Panc1 (cell line): Measurements from ENCODE around the gene PARP3. TPM values are rescaled to one million over a fixed set of nuclear protein-coding genes. Genes with fewer than 3 reads are reported as not detected.
A peak's percentile ranks its signal among the peaks of the same experiment; 100 is the strongest.

Experiments used
- ATAC-seq: fragments of 200-7000 bp; cut with Tn5 transposase; 2 replicates; pipeline ENCODE4 v1.9.1; 2020; ENCODE audit warnings: mild to moderate bottlenecking, moderate library complexity
- BruUV-seq: library from RNA; stranded (reverse); fragments of 400-500 nt; replicated peaks from 2 replicates; lab custom pipeline; 2021; lab: Mats Ljungman, UMichigan
- CTCF ChIA-PET: fragments of 300-600 bp; sonication (Branson Sonifier 250); formaldehyde crosslinking; loops from one replicate; lab custom pipeline; 2022; ENCODE audit warnings: antibody characterized with exemption; lab: Charles Lee
- POLR2A ChIA-PET: fragments of 300-600 bp; sonication (Branson Sonifier 250); formaldehyde crosslinking; loops from one replicate; lab custom pipeline; 2022; ENCODE audit warnings: antibody characterized with exemption; lab: Charles Lee
- DNase-seq: peaks from one replicate; pipeline ENCODE4 v3.0.0-alpha.2; 2010; ENCODE audit warnings: low read depth, low spot score
- H3K27ac ChIP-seq: 2 replicates; pipeline ENCODE4 v1.5.1; 2011; ENCODE audit warnings: mild to moderate bottlenecking, low read length, inconsistent platforms
- H3K27me3 ChIP-seq: fragments of 200-500 bp; sonication (Bioruptor generic); 2 replicates; pipeline ENCODE4 v1.6.0; 2014; ENCODE audit warnings: low read length, inconsistent platforms; ENCODE audit not compliant: control insufficient read depth, insufficient read depth
- H3K36me3 ChIP-seq: fragments of 200-500 bp; sonication (Bioruptor generic); 2 replicates; pipeline ENCODE4 v1.5.1; 2014; ENCODE audit warnings: inconsistent platforms, mild to moderate bottlenecking, low read length, moderate library complexity; ENCODE audit not compliant: control insufficient read depth, insufficient read depth
- H3K4me1 ChIP-seq: 2 replicates; pipeline ENCODE4 v1.5.1; 2011; ENCODE audit warnings: inconsistent platforms, mild to moderate bottlenecking, low read length, moderate library complexity; ENCODE audit not compliant: control insufficient read depth, insufficient read depth
- H3K4me3 ChIP-seq, 2 experiments: 2 replicates each; pipeline ENCODE4 v1.5.1; 2011 to 2012; ENCODE audit warnings: low read depth in 2 of 2, low read length in 2 of 2, mild to moderate bottlenecking in 2 of 2, inconsistent platforms in 1 of 2, moderate library complexity in 1 of 2
- H3K9me3 ChIP-seq: fragments of 200-500 bp; sonication (Bioruptor generic); 2 replicates; pipeline ENCODE4 v1.5.1; 2014; ENCODE audit warnings: low read depth, mild to moderate bottlenecking, inconsistent platforms, low read length, moderate library complexity; ENCODE audit not compliant: control insufficient read depth, insufficient read depth
- CTCF ChIP-seq: fragments of 450-650 bp; IDR thresholded peaks from 2 replicates; pipeline ENCODE4 v1.5.1; 2017; ENCODE audit warnings: mild to moderate bottlenecking
- POLR2AphosphoS5 ChIP-seq: IDR thresholded peaks from 2 replicates; pipeline ENCODE4 v1.6.1; 2012; ENCODE audit warnings: mild to moderate bottlenecking, low read depth, low read length, moderate library complexity
- REST ChIP-seq, 2 experiments: IDR thresholded peaks; 2 replicates each; pipeline ENCODE4 v1.6.1; 2011 to 2012; ENCODE audit warnings: low read depth in 2 of 2, control low read depth in 1 of 2, low read length in 1 of 2, mild to moderate bottlenecking in 1 of 2, moderate library complexity in 1 of 2; ENCODE audit not compliant: insufficient read depth in 1 of 2
- in situ Hi-C: cut with HindIII; loops from 2 replicates; pipeline ENCODE4 v1.10.0; 2016; ENCODE audit warnings: low sequenced_read_pairs, low pct_unique_long_range_greater_than_20kb
- intact Hi-C: fragments of 100-400 bp; cut with micrococcal nuclease; formaldehyde crosslinking; loops from one replicate; pipeline ENCODE4 v1.10.0; 2022; ENCODE audit not compliant: unreplicated experiment
- total RNA-seq: library from RNA; stranded (reverse); gene quantifications from one replicate; pipeline ENCODE4 v1.2.1, GENCODE V29; 2021; ENCODE audit not compliant: unreplicated experiment

Gene PARP3
- total RNA-seq, 1 experiment from 2014 or later = 16.1 TPM

- in situ Hi-C loops = no loop called here
These were observed 29.2 kb downstream of the PARP3 start for GRCh38 chr3:51971350-51971749.

GRCh38 chr3:51974277-51974962 lies 32.3 kb downstream of the PARP3 start:
- ATAC-seq (peak; percentile 47), DNase-seq (no peak)
- H3K36me3 ChIP-seq = no peaks in the 10 kb centered on the region; the same call in 1 of the 2 replicates
- intact Hi-C loops = loop anchor here (2.0 kb wide), 1 partner anchor 32 kb away; the partner anchor contains the start of gene PARP3
- no peaks in the 10 kb centered on the region for H3K27me3 ChIP-seq
- ChIA-PET POLR2A (no interaction called here), CTCF (interaction anchor here (1.3 to 1.7 kb wide), 3 partner anchors 8 to 33 kb away, joined by 7 to 9 read pairs (median 8); partner anchors contain the start of genes ACY1 and RRP9)
- TF ChIP-seq REST (IDR thresholded peaks at IDR 0.05; ENCODE audit: insufficient read depth in 1 of 2, low read depth in 2 of 2, low read length in 1 of 2) = no peak
- peak; percentile 66 for TF ChIP-seq CTCF
- peak overlapping the region; percentile 91 for H3K27ac ChIP-seq
- in situ Hi-C loops = no loop called here
- no TSS peak for BruUV-seq
- peak overlapping the region; percentile 76 to 79 for H3K4me3 ChIP-seq
- no peaks in the 10 kb centered on the region for H3K9me3 ChIP-seq
- H3K4me1 ChIP-seq = peaks cover 19% of the 10 kb centered on the region

More at GRCh38 chr3:51971350-51971749, 29.2 kb downstream of the PARP3 start:
- H3K27me3 ChIP-seq = no peaks in the 10 kb centered on the region
- no peak overlapping the region for H3K27ac ChIP-seq
- DNase-seq = no peak
- H3K36me3 ChIP-seq = no peaks in the 10 kb centered on the region; the same call in 1 of the 2 replicates
- POLR2A ChIA-PET = no interaction called here
- no peak overlapping the region for H3K4me3 ChIP-seq
- H3K4me1 ChIP-seq = peaks cover 24% of the 10 kb centered on the region
- BruUV-seq = no TSS peak
- ATAC-seq = no peak
- no peaks in the 10 kb centered on the region for H3K9me3 ChIP-seq
- intact Hi-C loops = no loop called here
- CTCF ChIA-PET = no interaction called here
- TF ChIP-seq POLR2AphosphoS5 = no peak

- Histone ChIP-seq H3K27ac (peak within 1 kb of the TSS; percentile 91), H3K9me3 (no peaks in the 10 kb centered on the region), H3K4me3 (peak within 1 kb of the TSS; percentile 76 to 79), H3K4me1 (peaks cover 19% of the 10 kb centered on the region), H3K36me3 (no peaks in the 10 kb centered on the region; the same call in 1 of the 2 replicates), H3K27me3 (no peaks in the 10 kb centered on the region)
- BruUV-seq = no TSS peak
- ChIA-PET CTCF (no interaction called here), POLR2A (no interaction called here)
- ATAC-seq (peak; percentile 73), DNase-seq (no peak)
- no peak for TF ChIP-seq REST (IDR thresholded peaks at IDR 0.05; ENCODE audit: insufficient read depth in 1 of 2, low read depth in 2 of 2, low read length in 1 of 2)
- TF ChIP-seq POLR2AphosphoS5 = peak; percentile 42; the same call in 1 of the 2 replicates
- in situ Hi-C loops = no loop called here
- intact Hi-C loops = loop anchor here (2.0 kb wide), 1 partner anchor 32 kb away; the partner anchor contains the start of gene PARP3
These were observed 33.0 kb downstream of the PARP3 start, which contains the start of gene ABHD14A for GRCh38 chr3:51974963-51975851. TSS of gene ABHD14A (plus strand) at chr3:51975064. CDS start at chr3:51975136, 72 bp downstream.
